ENCODE data around the gene UXT.
A peak's percentile ranks its signal among the peaks of the same experiment; 100 is the strongest.

The UXT gene

GRCh38 chrX:47648376-47648775 is 10.6 kb downstream of the UXT start:
- DNase-seq: no peak

- DNase-seq: no peak
Observed at GRCh38 chrX:47646636-47647035, 12.3 kb downstream of the UXT start.

GRCh38 chrX:47645530-47645929 is 13.4 kb downstream of the UXT start:
- no peak for DNase-seq

GRCh38 chrX:47644557-47645091 is 14.4 kb downstream of the UXT start:
- no peak for DNase-seq

GRCh38 chrX:47643926-47644325 is 15.1 kb downstream of the UXT start:
- DNase-seq: peak in 1 of 2 experiments; percentile 16

GRCh38 chrX:47638816-47639215 is 20.2 kb downstream of the UXT start:
- no peak for DNase-seq

GRCh38 chrX:47637546-47638195 is 21.3 kb downstream of the UXT start:
- DNase-seq: no peak

- DNase-seq: no peak
Observed at GRCh38 chrX:47634871-47635575, 24.0 kb downstream of the UXT start.

- DNase-seq: no peak
Observed at GRCh38 chrX:47633689-47634590, 25.0 kb downstream of the UXT start.

- DNase-seq: no peak
Observed at GRCh38 chrX:47632666-47633065, 26.3 kb downstream of the UXT start.

GRCh38 chrX:47631676-47632075 is 27.3 kb downstream of the UXT start:
- no peak for DNase-seq

- no peak for DNase-seq
Observed at GRCh38 chrX:47629419-47630200, 29.4 kb downstream of the UXT start, which contains the start of gene CFP. Gene CFP (minus strand): TSS chrX:47629930. CDS start chrX:47629844, 86 bp downstream.

- DNase-seq: no peak
Observed at GRCh38 chrX:47628982-47629381, 30.0 kb downstream of the UXT start.

GRCh38 chrX:47625365-47625764 is 33.6 kb downstream of the UXT start:
- DNase-seq: no peak

GRCh38 chrX:47623540-47624027 is 35.4 kb downstream of the UXT start:
- peak; percentile 86 to 93 for DNase-seq

- DNase-seq: no peak
Observed at GRCh38 chrX:47621851-47622250, 37.1 kb downstream of the UXT start.

GRCh38 chrX:47620303-47620685 is 38.7 kb downstream of the UXT start:
- no peak for DNase-seq

GRCh38 chrX:47619486-47620302 is 39.3 kb downstream of the UXT start, which contains the start of gene SYN1:
Gene SYN1 (minus strand): TSS chrX:47619857. CDS start chrX:47619728, 129 bp downstream.
- DNase-seq: peak; percentile 78 to 85

- DNase-seq: no peak
Observed at GRCh38 chrX:47618923-47619485, 40.0 kb downstream of the UXT start.

GRCh38 chrX:47614618-47615017 is 44.4 kb downstream of the UXT start:
- no peak for DNase-seq

- DNase-seq: no peak
Observed at GRCh38 chrX:47613082-47613481, 45.9 kb downstream of the UXT start.

All from NCI-H2081 (cell line).